IMR-90 (cell line): ENCODE results near the gene ZNF467. TPM values are rescaled to one million over a fixed set of nuclear protein-coding genes. Genes with fewer than 3 reads are reported as not detected.
A peak's percentile ranks its signal among the peaks of the same experiment; 100 is the strongest.

Experiments
- ATAC-seq: fragments of 200-7000 bp; cut with Tn5 transposase; 2 replicates; pipeline ENCODE4 v1.9.1; 2020; ENCODE audit warnings: low read depth, mild to moderate bottlenecking, moderate library complexity
- BruUV-seq: library from RNA; stranded (reverse); fragments of 400-500 nt; replicated peaks from 2 replicates; lab custom pipeline; 2021; lab: Mats Ljungman, UMichigan
- CTCF ChIA-PET: fragments of 300-600 bp; formaldehyde crosslinking; extraction: SDS; loops from one replicate; lab custom pipeline; 2021; ENCODE audit warnings: antibody characterized with exemption; lab: Yijun Ruan, JAX
- POLR2A ChIA-PET: fragments of 300-600 bp; sonication (Branson Sonifier 250); formaldehyde crosslinking; loops from one replicate; lab custom pipeline; 2022; ENCODE audit warnings: antibody characterized with exemption; ENCODE audit not compliant: unreplicated experiment; lab: Charles Lee
- DNase-seq: peaks from one replicate; pipeline ENCODE4 v3.0.0; 2013
- H2AFZ ChIP-seq: replicated peaks from 2 replicates; pipeline ENCODE3; 2013; ENCODE audit warnings: low read length, mild to moderate bottlenecking; ENCODE audit not compliant: poor library complexity
- H2AK5ac ChIP-seq: 2 replicates; pipeline ENCODE4 v1.6.1; 2013; ENCODE audit warnings: low read depth, low read length, inconsistent platforms
- H2AK9ac ChIP-seq: replicated peaks from 2 replicates; pipeline ENCODE3; 2013; ENCODE audit warnings: mild to moderate bottlenecking, low read depth, low read length, moderate library complexity; ENCODE audit not compliant: poor library complexity
- H2BK120ac ChIP-seq: 2 replicates; pipeline ENCODE4 v1.6.1; 2013; ENCODE audit warnings: low read depth, low read length, inconsistent platforms
- H2BK15ac ChIP-seq: 3 replicates; pipeline ENCODE4 v1.6.1; 2013; ENCODE audit warnings: low read depth, low read length, inconsistent platforms
- H2BK20ac ChIP-seq: 2 replicates; pipeline ENCODE4 v1.6.1; 2013; ENCODE audit warnings: low read depth, mild to moderate bottlenecking, inconsistent platforms, low read length, moderate library complexity
- H2BK5ac ChIP-seq: 2 replicates; pipeline ENCODE4 v1.6.1; 2013; ENCODE audit warnings: mild to moderate bottlenecking, low read depth, low read length, inconsistent platforms; ENCODE audit not compliant: poor library complexity, severe bottlenecking
- H3K14ac ChIP-seq: replicated peaks from 2 replicates; pipeline ENCODE4 v1.6.1; 2013; ENCODE audit warnings: low read depth, low read length, inconsistent platforms
- H3K18ac ChIP-seq: 2 replicates; pipeline ENCODE4 v1.6.1; 2013; ENCODE audit warnings: low read depth, low read length, control low read depth
- H3K23ac ChIP-seq: 2 replicates; pipeline ENCODE4 v1.6.1; 2013; ENCODE audit warnings: low read depth, low read length, inconsistent platforms
- H3K27ac ChIP-seq: 2 replicates; pipeline ENCODE4 v1.5.1; 2013; ENCODE audit warnings: mild to moderate bottlenecking, control low read depth, low read length; ENCODE audit not compliant: insufficient read depth
- H3K27me3 ChIP-seq: 2 replicates; pipeline ENCODE4 v1.6.1; 2013; ENCODE audit warnings: low read length; ENCODE audit not compliant: control insufficient read depth, insufficient read depth
- H3K36me3 ChIP-seq: 2 replicates; pipeline ENCODE4 v1.6.1; 2013; ENCODE audit warnings: low read length, mixed read lengths; ENCODE audit not compliant: control insufficient read depth, insufficient read depth
- H3K4ac ChIP-seq: 2 replicates; pipeline ENCODE4 v1.6.1; 2013; ENCODE audit warnings: low read depth, low read length, inconsistent platforms
- H3K4me1 ChIP-seq: 2 replicates; pipeline ENCODE4 v1.6.1; 2013; ENCODE audit warnings: low read length, mixed read lengths; ENCODE audit not compliant: control insufficient read depth, insufficient read depth
- H3K4me2 ChIP-seq: 2 replicates; pipeline ENCODE4 v1.6.1; 2013; ENCODE audit warnings: low read depth, mild to moderate bottlenecking, control low read depth, low read length, moderate library complexity
- H3K4me3 ChIP-seq: 2 replicates; pipeline ENCODE4 v1.5.1; 2013; ENCODE audit warnings: low read depth, mild to moderate bottlenecking, control low read depth, low read length, moderate library complexity; ENCODE audit not compliant: insufficient read depth
- H3K56ac ChIP-seq: 2 replicates; pipeline ENCODE4 v1.6.1; 2013; ENCODE audit warnings: low read length, inconsistent platforms; ENCODE audit not compliant: insufficient read depth; ENCODE audit errors: extremely low read depth
- H3K79me1 ChIP-seq, 2 experiments: 2 replicates each; pipeline ENCODE4 v1.6.1; 2013; ENCODE audit warnings: low read length in 2 of 2, inconsistent platforms in 1 of 2, low read depth in 1 of 2
- H3K9ac ChIP-seq: 2 replicates; pipeline ENCODE4 v1.6.1; 2013; ENCODE audit warnings: low read depth, low read length, control low read depth
- H3K9me1 ChIP-seq: 2 replicates; pipeline ENCODE4 v1.6.1; 2013; ENCODE audit warnings: low read length, inconsistent platforms; ENCODE audit not compliant: insufficient read depth
- H3K9me3 ChIP-seq: 2 replicates; pipeline ENCODE4 v1.6.1; 2013; ENCODE audit warnings: low read length; ENCODE audit not compliant: control insufficient read depth, insufficient read depth
- H4K20me1 ChIP-seq: 2 replicates; pipeline ENCODE4 v1.6.1; 2013; ENCODE audit warnings: low read length, inconsistent platforms; ENCODE audit not compliant: insufficient read depth
- H4K5ac ChIP-seq: 2 replicates; pipeline ENCODE4 v1.6.1; 2013; ENCODE audit warnings: mild to moderate bottlenecking, low read depth, low read length, control low read depth
- H4K8ac ChIP-seq, 2 experiments: 2 replicates each; pipeline ENCODE4 v1.6.1; 2013; ENCODE audit warnings: low read depth in 2 of 2, low read length in 2 of 2, control low read depth in 1 of 2, inconsistent platforms in 1 of 2
- H4K91ac ChIP-seq: 2 replicates; pipeline ENCODE4 v1.6.1; 2013; ENCODE audit warnings: low read depth, low read length, inconsistent platforms; ENCODE audit not compliant: insufficient read depth
- BHLHE40 ChIP-seq: fragments of 150-350 bp; IDR thresholded peaks from 2 replicates; pipeline ENCODE4 v1.6.1; 2016; ENCODE audit warnings: mild to moderate bottlenecking, low read depth, low read length
- CEBPB ChIP-seq: IDR thresholded peaks from 2 replicates; pipeline ENCODE4 v1.6.1; 2012; ENCODE audit warnings: low read depth, low read length, improper control_type of control experiment
- CTCF ChIP-seq: conservative IDR thresholded peaks from 2 replicates; pipeline ENCODE4 v1.5.1; 2012; ENCODE audit warnings: mild to moderate bottlenecking, low read depth, low read length, improper control_type of control experiment
- FOS ChIP-seq: fragments of 150-350 bp; IDR thresholded peaks from 2 replicates; pipeline ENCODE4 v1.6.1; 2016; ENCODE audit warnings: low read depth, low read length
- MAFK ChIP-seq: IDR thresholded peaks from 2 replicates; pipeline ENCODE4 v1.6.1; 2012; ENCODE audit warnings: low read depth, low read length, improper control_type of control experiment
- MXI1 ChIP-seq: IDR thresholded peaks from 2 replicates; pipeline ENCODE4 v1.6.1; 2012; ENCODE audit warnings: low read depth, mild to moderate bottlenecking, low read length, moderate library complexity, borderline replicate concordance
- NFE2L2 ChIP-seq: fragments of 150-350 bp; IDR thresholded peaks from 2 replicates; pipeline ENCODE4 v1.6.1; 2016; ENCODE audit warnings: low read depth, mild to moderate bottlenecking, low read length
- RAD21 ChIP-seq: IDR thresholded peaks from 2 replicates; pipeline ENCODE4 v1.6.1; 2012; ENCODE audit warnings: low read length, improper control_type of control experiment
- RFX5 ChIP-seq: IDR thresholded peaks from 2 replicates; pipeline ENCODE4 v1.8.0; 2012; ENCODE audit warnings: low read depth, mild to moderate bottlenecking, low read length, moderate library complexity
- SMC3 ChIP-seq: fragments of 150-350 bp; IDR thresholded peaks from 2 replicates; pipeline ENCODE4 v1.6.1; 2016; ENCODE audit warnings: low read depth, mild to moderate bottlenecking, antibody characterized with exemption, low read length, moderate library complexity
- WGBS, 2 experiments: methylation state at CpG; one replicate each; pipeline versions ENCODE4 v1.1.5 to v1.1.7; 2013; ENCODE audit warnings: missing lambda C conversion rate in 2 of 2; ENCODE audit not compliant: insufficient read length in 1 of 2; ENCODE audit errors: extremely low coverage in 2 of 2; 5-methylcytosine and 5-hydroxymethylcytosine counted together
- dilution Hi-C: fragments of 300-500 bp; cut with HindIII; formaldehyde crosslinking; loops from one replicate; pipeline ENCODE4 v1.14.3; 2018; ENCODE audit warnings: low sequenced_read_pairs; ENCODE audit not compliant: unreplicated experiment
- in situ Hi-C: fragments of 300-500 bp; cut with MboI; formaldehyde crosslinking; loops from 3 replicates; pipeline ENCODE4 v1.14.3; 2019; ENCODE audit warnings: low sequenced_read_pairs, inconsistent platforms, mixed read lengths
- intact Hi-C: fragments of 100-400 bp; cut with micrococcal nuclease; formaldehyde crosslinking; loops from 2 replicates; pipeline ENCODE4 v1.10.0; 2022
- polyA plus RNA-seq, 3 experiments: library from polyadenylated mRNA; depleted of rRNA; stranded (reverse); fragments of >200 nt; gene quantifications; 2 replicates each; pipeline ENCODE4 v1.2.3, GENCODE V29; 2012; ENCODE audit warnings: low replicate concordance in 1 of 3
- total RNA-seq: library from RNA; depleted of rRNA; stranded (reverse); fragments of >200 nt; gene quantifications from 2 replicates; pipeline ENCODE4 v1.2.3, GENCODE V29; 2012

The ZNF467 gene
- total and polyA plus RNA-seq, 2 of the 4 experiments (the other 2 are of a cell fraction), result 0.67 TPM; not detected in 1

GRCh38 chr7:149778696-149779501 lies 5.5 kb upstream of the ZNF467 start:
- no peak overlapping the region for H2AK9ac ChIP-seq
- no peak overlapping the region for H2BK120ac ChIP-seq
- H3K4ac ChIP-seq, result no peak overlapping the region
- no peak overlapping the region for H3K4me2 ChIP-seq
- ChIA-PET POLR2A (no interaction called here), CTCF (no interaction called here)
- no peaks in the 10 kb centered on the region for H3K36me3 ChIP-seq
- H3K79me1 ChIP-seq, result no peaks in the 10 kb centered on the region
- in situ Hi-C loops (no loop called here), dilution Hi-C loops (no loop called here), intact Hi-C loops (no loop called here)
- no peak overlapping the region for H2BK5ac ChIP-seq
- no peak overlapping the region for H3K14ac ChIP-seq
- no peak overlapping the region for H4K91ac ChIP-seq
- TF ChIP-seq SMC3 (no peak), RFX5 (no peak), CTCF (no peak), BHLHE40 (no peak), MXI1 (no peak), CEBPB (no peak), FOS (no peak), NFE2L2 (no peak), MAFK (no peak), RAD21 (no peak)
- H2BK20ac ChIP-seq, result no peak overlapping the region
- no peak overlapping the region for H3K9ac ChIP-seq
- H2AFZ ChIP-seq, result peak overlapping the region; percentile 32
- H3K56ac ChIP-seq, result no peak overlapping the region
- no peak overlapping the region for H4K8ac ChIP-seq
- no TSS peak for BruUV-seq
- DNase-seq (no peak), ATAC-seq (no peak)
- no peaks in the 10 kb centered on the region for H3K9me1 ChIP-seq
- no peak overlapping the region for H4K5ac ChIP-seq
- H2BK15ac ChIP-seq, result no peak overlapping the region
- no peak overlapping the region for H3K23ac ChIP-seq
- H3K4me1 ChIP-seq, result no peaks in the 10 kb centered on the region; the same call in 1 of the 2 replicates
- no peak overlapping the region for H3K4me3 ChIP-seq
- no CpG with 5 or more reads among the region's 11 CpGs for WGBS, 2 experiments
- peaks cover 32% of the 10 kb centered on the region for H3K27me3 ChIP-seq
- no peak overlapping the region for H3K27ac ChIP-seq
- H3K9me3 ChIP-seq, result no peaks in the 10 kb centered on the region
- no peak overlapping the region for H3K18ac ChIP-seq
- H2AK5ac ChIP-seq, result no peak overlapping the region
- H4K20me1 ChIP-seq, result peaks cover 4% of the 10 kb centered on the region
